Measurements from ENCODE around the gene MARCO.
"Not testable (repeated sequence)": the region's sequence is repeated elsewhere in the genome, so short reads cannot be mapped to it uniquely, and the experiment has no call there.

MARCO gene

DNA sequence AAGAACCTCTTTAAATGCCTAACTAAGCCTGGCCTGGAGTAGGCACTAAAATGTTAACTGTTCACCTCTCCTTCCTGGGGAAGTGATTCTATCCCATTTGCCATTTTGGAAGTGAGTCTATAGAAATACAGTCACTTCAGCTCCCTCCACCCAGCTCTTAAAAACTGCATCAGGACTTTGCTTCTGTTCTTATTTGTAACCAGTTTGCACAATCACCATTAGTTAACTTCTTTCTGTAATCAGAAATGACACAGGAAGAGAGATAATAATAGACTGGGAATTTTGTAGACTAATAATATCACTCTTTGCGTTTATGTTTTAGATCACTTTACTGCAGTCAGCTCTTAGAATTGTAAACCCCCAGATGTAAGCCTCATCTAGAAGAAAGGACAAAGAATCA is 16.0 kb upstream of the MARCO start:
- no peak for DNase-seq (ENCODE audit: low spot score)
- FAIRE-seq, result no peak

DNA sequence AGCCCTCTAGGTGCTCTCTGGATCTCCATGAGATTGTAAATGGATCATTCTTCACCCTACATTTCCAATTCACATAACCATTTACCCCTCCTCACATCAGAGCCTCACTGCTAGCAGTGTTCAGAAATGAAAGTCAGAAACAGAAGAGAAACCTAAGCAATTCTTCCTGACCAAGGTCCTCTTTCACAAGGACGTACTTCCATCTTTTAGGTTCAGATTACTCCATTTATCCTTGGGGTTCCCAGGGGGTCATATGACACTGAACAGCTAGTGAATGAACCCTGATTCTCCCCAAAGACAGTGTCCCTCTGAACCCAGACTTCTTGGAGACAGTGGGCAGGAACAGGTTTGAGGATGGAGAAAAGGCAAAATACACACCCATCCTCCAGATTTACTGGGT is 12.9 kb upstream of the MARCO start:
- DNase-seq (ENCODE audit: low spot score), result no peak
- FAIRE-seq, result no peak

DNA sequence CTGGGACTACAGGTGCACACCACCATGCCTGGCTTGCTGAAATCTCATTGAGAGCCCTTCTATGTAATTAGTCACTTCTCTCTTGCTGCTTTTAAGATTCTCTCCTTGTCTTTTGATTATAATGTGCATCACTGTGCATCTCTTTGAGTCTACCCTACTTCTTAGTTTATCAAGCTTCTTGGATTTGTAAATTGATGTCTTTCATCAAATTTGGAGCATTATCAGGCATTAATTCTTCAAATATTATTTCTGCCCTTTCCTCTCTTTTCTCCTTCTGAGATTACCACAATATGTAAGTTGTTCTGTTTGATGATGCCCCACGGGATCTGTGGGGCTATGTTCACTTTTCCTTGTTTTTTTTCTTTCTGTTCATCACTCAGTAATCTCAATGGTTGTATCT is 9.0 kb upstream of the MARCO start:
- no peak for DNase-seq (ENCODE audit: low spot score)
- no peak for FAIRE-seq

DNA sequence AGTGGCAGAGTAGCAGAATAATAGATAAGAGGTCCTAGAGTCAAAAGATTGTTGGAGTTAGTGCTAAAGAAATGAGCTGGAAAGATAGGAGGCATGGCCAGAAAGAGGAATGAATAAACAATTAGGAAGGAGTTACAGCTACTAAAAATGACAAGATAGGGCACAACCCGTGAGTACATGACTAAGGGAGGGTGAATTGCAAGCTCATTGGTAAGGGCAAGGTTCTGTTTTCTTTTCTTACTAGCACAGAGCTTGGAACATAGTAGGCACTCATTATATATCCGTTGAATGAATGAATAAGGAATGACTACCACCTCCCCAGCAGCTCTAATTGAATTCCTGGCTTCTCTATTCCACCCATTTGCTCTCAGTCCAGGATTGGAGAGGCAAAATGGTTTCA is 5.7 kb upstream of the MARCO start:
- DNase-seq (ENCODE audit: low spot score), result no peak
- no peak for FAIRE-seq

DNA sequence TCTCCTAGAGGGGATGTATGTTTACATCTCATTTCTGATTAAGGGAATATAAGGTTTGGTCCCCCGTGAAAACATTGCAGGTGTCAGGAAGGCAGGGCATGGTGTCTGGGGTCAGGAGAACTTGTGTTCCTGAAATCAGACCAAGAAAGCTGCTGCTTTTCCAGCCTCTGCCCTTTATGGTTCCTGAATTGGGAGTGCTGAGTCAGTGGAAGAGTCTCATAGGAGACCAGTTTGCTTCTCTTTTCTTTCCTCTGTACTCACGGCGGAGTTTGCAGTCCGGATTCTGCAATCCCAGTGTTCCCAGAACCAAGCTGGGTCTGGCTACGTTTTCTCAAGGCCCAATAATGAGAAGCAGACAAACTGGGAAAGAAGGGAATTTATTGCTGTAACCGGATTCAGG is 5.1 kb upstream of the MARCO start:
- DNase-seq (ENCODE audit: low spot score), result no peak
- FAIRE-seq, result no peak

DNA sequence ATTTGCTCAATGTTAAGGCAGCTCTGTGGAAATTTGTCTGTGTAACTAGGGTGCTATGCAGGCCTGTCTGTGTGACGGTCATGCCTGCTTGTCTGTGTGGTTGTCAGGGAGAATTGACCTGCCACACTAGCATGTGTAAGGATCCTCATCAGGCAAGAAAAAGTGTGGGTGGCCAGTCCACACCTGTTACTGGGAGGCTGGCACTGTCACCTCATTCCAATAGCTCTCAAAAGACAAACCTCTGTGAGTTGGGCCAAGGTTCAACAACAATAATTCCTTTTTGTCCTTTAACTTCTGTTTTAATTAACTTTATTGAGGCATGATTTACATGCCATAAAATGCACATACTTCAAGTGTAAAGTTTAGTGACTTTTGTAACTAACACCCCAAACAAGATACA is 4.2 kb upstream of the MARCO start:
- FAIRE-seq (peak; percentile 82), DNase-seq (ENCODE audit: low spot score) (no peak)

DNA sequence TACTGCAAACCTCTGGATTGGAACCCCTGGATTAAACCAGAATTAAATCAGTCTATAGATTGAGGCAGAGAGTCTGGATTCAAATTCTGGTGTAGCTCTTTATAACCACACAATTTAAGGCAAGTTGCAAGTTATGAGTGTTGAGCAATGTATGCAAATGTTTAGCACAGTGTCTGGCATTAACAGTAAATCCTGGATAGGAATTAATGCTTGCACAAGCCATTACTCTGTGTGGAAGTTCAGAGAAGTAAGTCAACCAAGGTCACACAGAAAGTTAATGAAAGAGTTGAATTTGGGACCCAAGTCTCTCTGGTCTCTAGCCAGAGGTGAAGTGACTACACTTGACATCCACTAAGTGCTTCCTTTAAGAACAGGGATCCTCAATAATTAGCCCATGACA is 2.0 kb upstream of the MARCO start:
- FAIRE-seq, result no peak
- no peak for DNase-seq (ENCODE audit: low spot score)

DNA sequence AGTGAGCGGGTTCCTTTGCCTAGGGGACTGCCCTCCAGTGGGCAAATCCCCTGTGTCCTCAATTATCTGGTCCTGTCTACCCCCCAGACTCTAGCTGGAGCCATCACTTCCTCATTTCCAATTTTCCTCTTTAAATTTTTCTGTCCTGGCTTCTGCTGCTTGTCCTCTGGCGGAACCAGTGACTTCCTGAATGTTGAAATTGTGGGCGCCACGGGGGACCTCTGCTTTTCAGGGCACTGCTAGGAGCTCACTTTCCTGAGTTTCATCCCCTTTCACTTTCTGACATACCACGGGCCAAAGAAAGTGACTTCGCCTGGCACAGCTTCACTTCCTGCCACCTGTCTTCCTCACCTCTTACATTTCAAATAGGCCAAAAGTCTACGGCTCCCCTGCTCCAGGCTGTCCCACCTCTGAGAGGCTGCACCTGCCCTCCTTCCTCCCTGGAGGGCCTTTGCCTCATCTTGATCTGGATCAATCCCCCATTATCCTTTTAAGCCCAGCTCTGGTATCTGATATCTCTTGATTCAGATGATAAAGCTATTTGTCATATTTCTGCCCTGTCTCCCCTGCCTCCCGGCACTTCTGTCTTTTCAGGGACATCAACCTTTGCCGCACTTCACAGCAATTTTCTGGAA is 1.4 kb upstream of the MARCO start:
- no peak for FAIRE-seq

DNA sequence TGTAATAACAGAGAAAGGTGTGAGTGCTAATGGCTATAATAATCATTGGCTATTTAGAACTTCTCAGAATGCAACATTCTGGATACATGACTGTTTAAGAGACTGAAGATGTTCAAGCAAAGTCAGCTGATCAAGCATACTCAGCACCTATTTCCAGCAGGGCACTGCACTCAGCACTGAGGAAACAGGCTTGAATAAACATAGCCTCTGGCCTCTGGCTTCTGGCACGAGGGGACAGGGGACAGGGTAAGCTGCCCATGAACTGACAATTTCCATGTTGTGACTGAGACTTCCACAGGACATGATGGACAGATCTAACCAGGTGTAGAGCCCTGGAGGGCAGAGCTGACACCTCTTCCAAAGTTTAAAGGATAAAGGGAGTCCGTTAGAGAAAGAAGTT is 1.3 kb downstream of the MARCO start:
- DNase-seq (ENCODE audit: low spot score) (no peak), FAIRE-seq (no peak)

More for the DNA sequence above, 1.4 kb upstream of the MARCO start:
- DNase-seq (ENCODE audit: low spot score), result no peak

DNA sequence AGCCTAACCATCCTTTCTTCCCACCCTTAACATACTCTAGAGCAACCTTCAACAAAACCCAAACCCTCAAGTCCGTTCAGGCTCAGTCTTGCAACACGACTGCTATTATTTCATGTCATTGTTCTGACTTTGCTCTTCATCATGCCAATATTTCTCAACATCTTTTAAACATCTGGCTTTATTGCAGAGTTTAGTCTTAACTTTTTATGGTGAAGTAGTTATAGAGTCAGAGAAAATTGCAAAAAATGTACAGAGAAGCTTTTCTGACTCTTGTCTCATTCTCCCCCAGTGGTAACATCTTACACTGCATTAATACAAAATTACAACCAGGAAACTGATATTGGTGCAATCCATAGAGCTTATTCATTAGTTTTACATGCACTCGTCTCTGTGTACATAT is 3.9 kb downstream of the MARCO start:
- FAIRE-seq, result no peak
- no peak for DNase-seq (ENCODE audit: low spot score)

DNA sequence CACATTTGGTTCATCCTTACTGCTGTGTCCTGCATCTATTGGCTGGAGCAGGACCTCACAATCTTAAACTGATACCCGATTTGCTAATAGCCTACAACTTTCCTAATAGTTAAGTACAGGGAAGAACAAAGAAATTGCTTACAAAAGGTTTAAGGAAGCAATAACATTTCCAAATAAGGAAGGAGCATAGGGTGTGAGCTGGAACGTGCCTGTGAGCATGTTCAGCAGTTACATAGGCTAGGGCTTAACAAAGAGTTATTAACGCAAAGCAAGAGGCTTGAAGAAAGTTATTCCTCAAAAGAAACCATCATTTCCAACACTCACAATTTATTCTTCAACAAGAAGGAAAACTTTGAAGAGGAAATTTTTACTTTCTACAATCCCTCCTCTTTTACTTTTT is 6.3 kb downstream of the MARCO start:
- not testable (repeated sequence) for FAIRE-seq; DNase-seq (ENCODE audit: low spot score)

DNA sequence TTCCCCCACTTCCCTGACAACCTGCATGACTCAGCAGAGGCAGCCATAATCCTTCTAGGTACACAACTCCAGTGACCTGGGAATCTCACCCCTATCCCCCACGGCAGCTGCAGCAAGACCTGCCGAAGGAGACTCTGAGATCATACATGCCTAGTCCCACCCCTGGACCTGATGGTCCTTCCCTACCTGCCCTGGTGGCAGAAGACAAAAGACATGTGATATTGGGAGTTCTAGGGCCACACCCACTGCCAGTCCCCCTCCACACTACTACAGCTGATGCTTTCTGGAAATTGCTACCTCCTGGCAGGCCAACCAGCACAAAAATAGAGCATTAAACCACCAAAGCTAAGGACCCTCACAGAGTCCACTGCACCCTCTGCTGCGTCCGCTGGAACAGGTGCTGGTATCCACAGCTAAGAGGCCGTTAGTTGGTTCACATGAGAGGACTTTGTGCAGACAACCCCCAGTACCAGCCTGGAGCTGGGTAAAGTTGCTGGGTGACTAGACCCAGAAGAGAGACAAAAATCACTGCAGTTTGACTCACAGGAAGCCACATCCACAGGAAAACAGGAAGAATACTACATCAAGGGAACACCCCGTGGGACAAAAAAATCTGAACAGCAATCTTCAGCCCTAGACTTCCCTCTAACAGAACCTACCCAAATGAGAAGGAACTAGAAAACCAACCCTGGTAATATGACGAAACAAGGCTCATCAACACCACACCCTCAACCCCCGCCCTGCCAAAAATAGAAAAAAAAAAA is 12.5 kb downstream of the MARCO start:
- DNase-seq (ENCODE audit: low spot score), result no peak

DNA sequence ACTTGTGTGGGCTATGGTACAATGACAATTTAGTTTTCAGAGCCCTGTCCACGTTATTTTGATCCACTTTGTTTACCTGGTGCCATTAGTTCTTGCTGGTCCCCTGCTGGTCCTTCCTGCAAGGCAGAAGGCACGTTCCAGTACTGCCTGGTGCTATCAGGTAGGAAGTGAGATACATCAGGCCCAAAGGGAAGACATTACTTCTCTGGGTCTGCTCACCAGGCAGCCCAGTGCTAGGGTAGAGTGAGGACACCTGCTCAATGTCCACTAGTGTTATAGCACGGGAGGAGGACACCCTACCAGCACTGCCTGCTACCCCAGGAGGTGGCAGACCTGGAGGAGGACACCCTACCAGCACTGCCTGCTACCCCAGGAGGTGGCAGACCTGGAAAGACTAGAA is 23.7 kb downstream of the MARCO start:
- FAIRE-seq (peak; percentile 80), DNase-seq (ENCODE audit: low spot score) (no peak)

More for the DNA sequence above, 12.5 kb downstream of the MARCO start:
- FAIRE-seq, result peak; percentile 13

DNA sequence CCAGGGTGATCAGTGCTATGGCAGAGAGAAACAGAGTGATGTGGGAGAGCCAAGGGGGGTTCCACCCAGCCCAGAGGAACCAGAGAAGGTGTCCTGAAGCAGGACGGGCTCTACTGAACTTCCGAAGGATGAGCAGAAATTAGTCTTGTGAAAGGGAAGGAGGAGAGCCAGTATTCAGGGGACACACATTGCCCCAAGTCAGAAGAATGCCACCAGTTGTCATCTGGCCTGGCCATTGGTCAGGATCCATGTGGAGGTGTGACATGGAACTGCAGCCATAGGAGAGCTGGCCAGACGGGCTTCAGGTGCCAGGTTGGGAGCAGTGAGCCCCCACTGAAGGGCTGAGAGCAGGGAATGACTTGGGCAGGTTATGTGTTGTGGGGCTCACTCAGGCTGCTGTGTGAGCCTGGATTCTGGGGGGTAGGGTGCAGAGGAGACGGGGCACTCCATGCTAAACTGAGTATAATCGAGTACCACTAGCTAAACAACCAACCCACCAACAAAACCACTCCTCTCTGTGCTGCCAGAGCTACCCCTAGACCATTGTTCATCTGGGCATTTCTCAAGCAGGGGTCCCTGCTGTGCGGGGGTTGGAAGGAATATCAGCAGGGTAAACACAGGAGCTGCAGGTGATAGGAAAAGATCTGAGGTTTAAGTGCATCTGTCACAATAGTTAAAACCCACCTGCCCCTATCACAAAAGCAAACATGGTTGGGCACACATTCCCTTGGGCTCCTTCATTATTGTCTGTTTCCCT is 25.3 kb downstream of the MARCO start:
- peak; percentile 5 for FAIRE-seq

DNA sequence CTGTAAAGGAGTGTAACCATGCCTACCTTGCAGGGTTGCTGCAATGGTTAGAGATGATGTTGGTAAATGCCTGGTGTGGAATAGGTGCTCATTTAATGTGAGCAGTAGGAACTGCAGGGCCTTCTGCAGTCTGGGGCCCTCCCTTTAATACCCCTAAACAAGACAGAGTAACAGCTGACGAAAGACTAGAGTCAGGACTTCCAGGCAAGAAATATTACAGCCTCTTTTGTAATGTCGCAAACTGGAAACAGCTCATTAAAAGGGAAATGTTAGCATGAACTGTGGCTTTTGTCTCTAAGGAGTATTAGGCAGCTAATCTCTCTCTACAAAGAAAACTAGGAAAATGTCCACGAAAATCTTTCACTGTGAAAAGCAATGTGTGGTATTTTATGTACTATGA is 26.0 kb downstream of the MARCO start:
- DNase-seq (ENCODE audit: low spot score) (no peak), FAIRE-seq (no peak)

More for the DNA sequence above, 25.3 kb downstream of the MARCO start:
- no peak for DNase-seq (ENCODE audit: low spot score)

DNA sequence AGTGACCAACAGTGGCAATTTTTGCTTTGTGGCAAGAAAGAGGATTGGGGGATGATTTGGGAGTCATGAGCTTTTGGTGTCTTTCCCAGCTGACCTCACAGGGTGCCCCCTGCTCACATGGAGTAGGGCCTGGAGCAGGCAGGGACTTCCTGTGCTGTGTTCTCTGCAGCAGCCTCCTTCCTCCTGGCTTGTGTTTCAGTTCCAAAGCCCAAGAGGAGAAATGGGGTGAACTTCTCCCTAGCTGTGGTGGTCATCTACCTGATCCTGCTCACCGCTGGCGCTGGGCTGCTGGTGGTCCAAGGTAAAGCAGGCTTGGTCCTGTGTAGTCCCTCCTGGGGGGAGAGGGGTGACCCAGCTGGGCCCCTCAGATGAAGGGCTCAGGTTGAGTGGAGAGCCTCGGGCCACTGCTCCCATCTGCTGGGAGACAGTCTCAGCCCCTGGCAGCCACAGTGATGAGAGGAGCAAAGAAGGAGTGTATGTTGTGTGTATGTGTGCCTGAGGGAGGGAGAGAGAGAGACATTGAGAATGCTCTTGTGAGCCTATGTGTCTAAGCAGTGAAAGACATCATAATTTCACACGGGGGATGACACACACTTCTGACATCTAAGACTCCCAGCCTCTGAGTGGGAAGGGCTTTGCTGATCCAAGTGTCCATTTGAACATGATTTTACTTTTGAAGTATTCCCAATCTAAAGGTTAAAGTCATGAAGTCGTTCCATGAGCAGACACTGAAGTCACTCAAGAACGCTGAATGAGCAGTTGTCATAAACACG is 27.2 kb downstream of the MARCO start:
- peak; percentile 88 for FAIRE-seq
- no peak for DNase-seq (ENCODE audit: low spot score)

DNA sequence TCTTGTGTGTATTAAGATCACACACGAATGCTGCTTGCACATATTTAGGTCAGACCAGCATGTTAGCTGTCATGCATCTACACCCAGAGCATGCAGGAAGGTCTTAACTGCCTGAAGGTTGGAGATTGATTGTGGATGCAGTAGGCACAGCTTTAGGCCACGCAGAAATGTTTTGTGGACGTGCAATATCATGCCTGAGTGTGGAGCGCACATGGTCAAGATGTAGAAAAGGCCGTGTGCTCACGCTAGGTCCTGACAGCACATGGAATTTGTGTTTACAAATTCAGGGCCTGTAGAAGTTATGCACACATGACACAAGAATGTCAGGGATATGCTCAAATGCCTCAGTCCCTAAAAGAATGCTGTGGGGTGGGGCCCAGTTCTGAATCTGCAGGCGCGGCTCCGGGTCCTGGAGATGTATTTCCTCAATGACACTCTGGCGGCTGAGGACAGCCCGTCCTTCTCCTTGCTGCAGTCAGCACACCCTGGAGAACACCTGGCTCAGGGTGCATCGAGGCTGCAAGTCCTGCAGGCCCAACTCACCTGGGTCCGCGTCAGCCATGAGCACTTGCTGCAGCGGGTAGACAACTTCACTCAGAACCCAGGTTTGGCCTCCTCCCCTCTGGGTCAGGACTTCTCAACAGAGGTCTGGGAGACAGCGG is 27.9 kb downstream of the MARCO start:
- FAIRE-seq (peak; percentile 84), DNase-seq (ENCODE audit: low spot score) (no peak)

DNA sequence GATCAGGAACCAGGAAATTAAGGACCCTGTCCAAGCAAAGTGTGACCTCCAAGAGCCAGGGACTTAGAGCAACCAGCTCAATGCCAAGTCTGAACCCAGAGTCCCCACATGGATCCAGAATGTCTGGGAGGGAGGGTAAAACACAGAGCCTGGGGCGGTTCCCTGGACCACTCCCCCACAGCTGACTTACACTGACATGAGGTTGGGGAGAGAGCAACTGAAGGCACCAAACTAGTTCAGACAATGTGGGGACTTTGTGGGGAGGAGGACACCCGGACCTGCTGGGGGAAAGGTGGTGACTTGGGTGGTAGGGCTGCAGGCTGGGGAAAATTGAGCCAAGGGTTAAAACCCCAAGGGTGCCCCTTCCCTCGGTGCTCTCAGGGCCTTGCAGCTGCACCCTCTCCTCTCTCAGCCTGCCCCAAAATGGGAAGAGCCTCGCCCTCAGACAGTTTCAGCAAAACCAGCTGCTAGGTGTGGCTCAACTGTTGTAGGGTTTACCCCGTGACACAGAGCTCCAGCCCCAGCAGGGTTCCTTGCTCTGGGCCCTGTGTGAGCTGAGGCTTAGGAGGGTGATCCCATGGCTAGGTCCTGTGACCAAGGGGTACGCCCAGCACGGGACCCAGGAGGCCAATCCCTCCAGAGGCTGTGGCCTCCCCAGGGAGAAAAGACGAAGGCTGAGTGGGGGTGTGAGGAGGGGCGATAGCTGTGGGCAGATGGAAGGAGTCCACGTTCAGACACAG is 28.6 kb downstream of the MARCO start:
- FAIRE-seq, result peak; percentile 20
- no peak for DNase-seq (ENCODE audit: low spot score)

DNA sequence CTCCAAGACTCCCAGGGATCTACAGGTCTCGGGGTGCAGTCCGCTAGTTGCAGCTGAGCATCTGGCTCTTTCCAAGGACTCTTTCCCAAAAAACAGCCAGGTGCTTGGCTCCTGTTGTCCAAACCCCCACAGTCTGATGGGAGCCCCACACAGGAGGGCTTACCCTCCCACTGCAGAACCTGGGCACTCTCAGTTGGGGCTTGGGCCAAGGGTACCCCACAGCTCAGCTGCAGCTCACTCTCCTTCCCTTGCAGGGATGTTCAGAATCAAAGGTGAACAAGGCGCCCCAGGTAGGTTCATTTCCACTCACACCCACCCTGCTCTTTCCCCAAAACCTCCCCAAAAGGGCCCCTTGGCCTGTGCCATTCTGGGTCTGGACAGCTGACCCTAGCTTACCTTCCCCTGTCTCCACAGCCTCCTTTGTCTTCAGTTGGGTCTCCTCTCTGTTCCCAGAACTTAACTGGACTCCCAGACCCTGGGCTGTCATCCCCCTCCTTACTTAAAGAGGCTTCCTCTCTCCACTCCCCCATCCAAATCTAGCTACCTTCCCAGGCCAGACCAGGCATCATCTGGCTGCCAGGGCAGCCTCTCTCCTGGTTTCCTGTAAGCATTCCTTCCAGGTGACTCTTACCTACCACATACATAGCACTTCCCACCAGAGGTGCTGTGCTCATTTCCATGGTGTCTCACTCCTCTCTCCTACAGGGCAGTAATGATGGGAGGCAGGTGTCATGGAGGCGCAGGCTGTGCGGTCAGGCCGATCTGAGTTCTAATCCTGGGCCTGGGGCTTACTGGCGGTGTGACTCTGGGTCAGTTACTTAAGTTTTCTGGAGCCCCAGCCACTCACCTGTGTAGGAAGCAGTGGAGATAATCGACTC is 29.5 kb downstream of the MARCO start:
- DNase-seq (ENCODE audit: low spot score) (peak; percentile 77), FAIRE-seq (no peak)

Measured in urothelium cell line (cell line).